Fibroblast of lung (primary cell): ENCODE results near the gene LRRC26. TPM values are rescaled to one million over a fixed set of nuclear protein-coding genes. Genes with fewer than 3 reads are reported as not detected.

Source experiments
- DNase-seq, 2 donors: peaks; one replicate each; pipeline versions ENCODE4 v3.0.0 to v3.0.0-alpha.2; 2010; ENCODE audit warnings: low read depth in 2 of 2
- H2AFZ ChIP-seq: 2 replicates; pipeline ENCODE4 v1.5.1; 2012; ENCODE audit warnings: low read length, control low read depth, inconsistent platforms
- H3K27ac ChIP-seq: 2 replicates; pipeline ENCODE4 v1.5.1; 2011; ENCODE audit warnings: low read length, control low read depth; ENCODE audit not compliant: insufficient read depth
- H3K27me3 ChIP-seq: 2 replicates; pipeline ENCODE4 v1.5.1; 2011; ENCODE audit warnings: mild to moderate bottlenecking, low read length; ENCODE audit not compliant: control insufficient read depth, insufficient read depth
- H3K36me3 ChIP-seq: 2 replicates; pipeline ENCODE4 v1.5.1; 2011; ENCODE audit warnings: low read length; ENCODE audit not compliant: control insufficient read depth, insufficient read depth
- H3K4me1 ChIP-seq: 2 replicates; pipeline ENCODE4 v1.5.1; 2011; ENCODE audit warnings: low read length; ENCODE audit not compliant: control insufficient read depth, insufficient read depth; ENCODE audit errors: extremely low read depth
- H3K4me2 ChIP-seq: 2 replicates; pipeline ENCODE4 v1.5.1; 2011; ENCODE audit warnings: low read length, control low read depth; ENCODE audit not compliant: insufficient read depth; ENCODE audit errors: extremely low read depth
- H3K4me3 ChIP-seq, 4 experiments: fragments of 200-600 bp in 1 of 4; sonication (generic) in 1 of 4; replicated peaks in 1 of 4; 2 replicates each; pipeline ENCODE4 v1.5.1; 2011 to 2016; ENCODE audit warnings: low read length in 4 of 4, low read depth in 3 of 4, mild to moderate bottlenecking in 3 of 4, control low read depth in 2 of 4, inconsistent platforms in 1 of 4, mixed read lengths in 1 of 4; ENCODE audit not compliant: insufficient read depth in 1 of 4; ENCODE audit errors: control extremely low read depth in 1 of 4
- H3K79me2 ChIP-seq: 2 replicates; pipeline ENCODE4 v1.5.1; 2012; ENCODE audit warnings: mild to moderate bottlenecking, low read length, inconsistent platforms; ENCODE audit not compliant: control insufficient read depth, insufficient read depth
- H3K9ac ChIP-seq: 2 replicates; pipeline ENCODE4 v1.5.1; 2011; ENCODE audit warnings: mild to moderate bottlenecking, low read length, control low read depth; ENCODE audit not compliant: insufficient read depth
- H3K9me3 ChIP-seq: 2 replicates; pipeline ENCODE4 v1.5.1; 2012; ENCODE audit warnings: low read depth, low read length; ENCODE audit not compliant: control insufficient read depth, insufficient read depth
- H4K20me1 ChIP-seq: 2 replicates; pipeline ENCODE4 v1.5.1; 2011; ENCODE audit warnings: low read length; ENCODE audit not compliant: control insufficient read depth, insufficient read depth; ENCODE audit errors: extremely low read depth
- EZH2 ChIP-seq: IDR thresholded peaks from 2 replicates; pipeline ENCODE4 v1.5.1; 2012; ENCODE audit warnings: low read length, control low read depth, mild to moderate bottlenecking; ENCODE audit errors: missing control alignments
- polyA plus RNA-seq, 2 donors: library from polyadenylated mRNA; depleted of rRNA in 1 of 2; stranded (reverse) in 1 of 2; unstranded in 1 of 2; fragments of >200 nt; gene quantifications; 2 replicates each; pipeline ENCODE4 v1.2.1, GENCODE V29; 2011 to 2012; ENCODE audit warnings: missing spikeins in 1 of 2
- total RNA-seq: library from RNA; depleted of rRNA; stranded (reverse); fragments of >200 nt; gene quantifications from 2 replicates; pipeline ENCODE4 v1.2.1, GENCODE V29; 2014
- TF ChIP-seq, protein P1 (sequence below), 2 donors: IDR thresholded peaks in 1 of 2; conservative IDR thresholded peaks in 1 of 2; 1 replicate in 1 of 2; 2 replicates in 1 of 2; pipeline ENCODE4 v1.5.1; 2011 to 2012; ENCODE audit warnings: low read length in 2 of 2, control low read depth in 1 of 2, inconsistent platforms in 1 of 2, low read depth in 1 of 2, mild to moderate bottlenecking in 1 of 2

The LRRC26 gene
- total and polyA plus RNA-seq, 2 donors (not counting 1 experiment from before 2014, with no cell fraction given), result not detected

DNA sequence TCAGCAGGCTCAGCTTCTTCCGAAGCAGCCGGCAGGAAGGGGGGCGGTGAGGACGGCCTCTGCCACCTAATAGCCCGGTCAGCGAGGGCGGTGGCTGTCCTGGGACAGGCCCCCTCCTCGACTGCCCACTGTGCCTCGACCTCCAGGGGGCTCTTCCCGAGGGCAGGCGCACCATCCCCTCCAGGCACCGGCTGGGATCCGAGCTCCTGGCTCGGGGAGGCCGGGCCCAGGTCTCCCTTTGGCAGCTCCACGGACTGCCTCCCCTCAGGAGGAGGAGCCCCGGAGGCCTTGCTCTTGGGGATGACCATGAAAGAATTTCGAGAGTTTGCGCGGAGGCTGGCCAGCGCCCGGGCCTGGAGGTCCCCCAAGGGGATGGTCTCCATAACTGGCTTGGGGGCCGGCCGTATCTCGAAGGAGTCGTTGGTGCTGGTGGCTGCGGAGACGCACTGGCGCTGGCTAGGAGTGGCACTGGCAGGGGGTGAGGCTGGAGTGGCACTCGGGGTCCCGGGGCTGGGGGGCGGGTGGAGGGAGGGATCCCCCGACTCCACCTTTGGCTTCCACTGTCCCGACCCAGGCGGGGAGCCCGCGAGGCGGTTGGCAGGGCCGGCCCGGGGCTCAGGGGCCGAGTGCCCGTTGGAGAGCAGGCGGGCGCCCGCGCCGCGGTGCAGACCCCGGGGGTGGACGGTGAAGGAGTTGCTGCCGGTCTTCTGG, 29.7 kb upstream of the LRRC26 start:
- Histone ChIP-seq H2AFZ (no peak overlapping the region), H3K9ac (no peak overlapping the region)
- peak in 1 of 2 donors; percentile 30 for DNase-seq

DNA sequence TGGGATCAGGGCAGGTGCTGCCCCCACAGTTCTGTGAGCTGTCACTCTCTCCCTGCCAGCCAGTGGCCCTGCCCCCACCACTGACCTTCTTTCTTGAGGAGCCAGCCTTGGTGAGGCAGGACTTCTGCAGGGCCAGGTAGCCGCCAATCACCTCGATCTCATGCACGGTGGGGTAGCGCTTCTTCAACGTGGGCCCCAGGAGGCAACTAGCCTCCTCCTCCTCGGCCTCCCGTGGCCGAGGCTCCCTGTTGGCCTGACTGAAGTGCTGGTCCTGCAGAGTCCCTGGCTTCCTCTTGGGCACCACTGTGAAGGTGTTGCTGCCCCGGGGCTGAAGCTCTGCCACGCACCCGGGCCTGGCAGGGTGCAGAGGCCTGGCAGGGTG, 29.0 kb upstream of the LRRC26 start:
- Histone ChIP-seq H3K4me3 (peak overlapping the region in 1 of 4 experiments; percentile 54), H3K9me3 (no peaks in the 10 kb centered on the region), H3K27ac (no peak overlapping the region), H3K9ac (no peak overlapping the region), H2AFZ (no peak overlapping the region), H3K27me3 (no peaks in the 10 kb centered on the region), H4K20me1 (no peaks in the 10 kb centered on the region), H3K36me3 (no peaks in the 10 kb centered on the region), H3K79me2 (peaks cover 14% of the 10 kb centered on the region), H3K4me1 (peaks cover 8% of the 10 kb centered on the region), H3K4me2 (peak overlapping the region; percentile 78)
- TF ChIP-seq EZH2, result no peak
- TF ChIP-seq, protein P1, sequence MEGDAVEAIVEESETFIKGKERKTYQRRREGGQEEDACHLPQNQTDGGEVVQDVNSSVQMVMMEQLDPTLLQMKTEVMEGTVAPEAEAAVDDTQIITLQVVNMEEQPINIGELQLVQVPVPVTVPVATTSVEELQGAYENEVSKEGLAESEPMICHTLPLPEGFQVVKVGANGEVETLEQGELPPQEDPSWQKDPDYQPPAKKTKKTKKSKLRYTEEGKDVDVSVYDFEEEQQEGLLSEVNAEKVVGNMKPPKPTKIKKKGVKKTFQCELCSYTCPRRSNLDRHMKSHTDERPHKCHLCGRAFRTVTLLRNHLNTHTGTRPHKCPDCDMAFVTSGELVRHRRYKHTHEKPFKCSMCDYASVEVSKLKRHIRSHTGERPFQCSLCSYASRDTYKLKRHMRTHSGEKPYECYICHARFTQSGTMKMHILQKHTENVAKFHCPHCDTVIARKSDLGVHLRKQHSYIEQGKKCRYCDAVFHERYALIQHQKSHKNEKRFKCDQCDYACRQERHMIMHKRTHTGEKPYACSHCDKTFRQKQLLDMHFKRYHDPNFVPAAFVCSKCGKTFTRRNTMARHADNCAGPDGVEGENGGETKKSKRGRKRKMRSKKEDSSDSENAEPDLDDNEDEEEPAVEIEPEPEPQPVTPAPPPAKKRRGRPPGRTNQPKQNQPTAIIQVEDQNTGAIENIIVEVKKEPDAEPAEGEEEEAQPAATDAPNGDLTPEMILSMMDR (conservative IDR thresholded peaks at IDR 0.05 in 1 of 2, IDR thresholded peaks at IDR 0.05 in 1 of 2; ENCODE audit: low read depth in 1 of 2, low read length in 2 of 2), result no peak
- no peak for DNase-seq

More for the DNA sequence above, 29.7 kb upstream of the LRRC26 start:
- TF ChIP-seq, protein P1 (conservative IDR thresholded peaks at IDR 0.05 in 1 of 2, IDR thresholded peaks at IDR 0.05 in 1 of 2; ENCODE audit: low read depth in 1 of 2, low read length in 2 of 2), result no peak
- no peak for TF ChIP-seq EZH2
- peaks cover 21% of the 10 kb centered on the region for H3K79me2 ChIP-seq
- H3K4me1 ChIP-seq, result peaks cover 14% of the 10 kb centered on the region
- H3K9me3 ChIP-seq, result no peaks in the 10 kb centered on the region
- no peaks in the 10 kb centered on the region for H3K27me3 ChIP-seq
- H3K36me3 ChIP-seq, result no peaks in the 10 kb centered on the region
- H3K4me3 ChIP-seq, result peak overlapping the region; percentile 27 to 54 (median 34)
- H3K4me2 ChIP-seq, result peak overlapping the region; percentile 78
- no peaks in the 10 kb centered on the region for H4K20me1 ChIP-seq
- no peak overlapping the region for H3K27ac ChIP-seq

DNA sequence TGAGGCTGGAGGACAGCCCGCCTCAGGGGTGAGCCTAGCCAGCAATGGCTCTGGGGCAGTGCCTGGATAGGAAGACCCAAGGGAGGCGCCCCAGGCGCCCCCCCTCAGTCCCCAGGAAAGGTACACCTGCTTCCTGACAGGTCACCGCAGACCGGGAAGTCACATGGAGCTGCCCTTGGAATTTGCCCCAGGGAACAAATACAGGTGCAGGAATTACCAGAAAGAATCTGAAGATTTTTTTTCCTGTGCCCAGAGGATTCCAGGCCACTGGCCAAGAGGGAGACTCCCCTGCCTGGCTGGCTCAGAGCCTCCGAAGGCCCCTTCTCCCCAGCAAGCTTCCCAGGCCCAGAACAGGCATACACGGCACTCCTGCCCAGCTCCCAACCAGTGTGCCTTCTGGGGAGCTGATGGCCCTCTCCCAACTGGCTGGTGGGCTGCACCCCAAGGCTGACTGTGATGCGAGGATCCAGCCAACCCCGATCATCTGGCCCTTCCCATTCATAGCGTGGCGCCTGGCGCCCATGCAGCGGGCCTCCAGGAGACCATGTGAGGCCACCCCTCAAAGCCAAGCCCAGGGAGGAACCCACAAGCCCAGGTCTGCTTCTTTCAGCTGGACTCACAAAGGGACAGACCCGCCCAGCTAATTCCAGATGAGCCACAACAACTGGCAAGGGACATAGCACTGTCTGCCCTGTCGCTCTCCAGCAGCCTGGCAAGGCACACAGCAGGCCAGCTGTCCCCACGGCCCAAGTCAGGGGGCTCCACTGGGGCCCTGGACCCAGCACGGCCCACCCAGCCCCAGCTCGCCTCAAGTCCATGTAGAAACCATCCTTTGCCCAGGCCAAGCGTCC, 28.4 kb upstream of the LRRC26 start:
- DNase-seq, result no peak
- Histone ChIP-seq H3K79me2 (peaks cover 10% of the 10 kb centered on the region), H3K27ac (no peak overlapping the region), H3K9ac (no peak overlapping the region), H3K4me3 (peak overlapping the region in 1 of 4 experiments; percentile 54), H2AFZ (no peak overlapping the region), H4K20me1 (no peaks in the 10 kb centered on the region), H3K9me3 (no peaks in the 10 kb centered on the region), H3K4me2 (peak overlapping the region; percentile 68), H3K4me1 (peaks cover 8% of the 10 kb centered on the region), H3K27me3 (no peaks in the 10 kb centered on the region), H3K36me3 (no peaks in the 10 kb centered on the region)
- TF ChIP-seq, protein P1 (conservative IDR thresholded peaks at IDR 0.05 in 1 of 2, IDR thresholded peaks at IDR 0.05 in 1 of 2; ENCODE audit: low read depth in 1 of 2, low read length in 2 of 2), result no peak
- no peak for TF ChIP-seq EZH2
